Transverse colon (tissue), 4 donors: ENCODE measurements around the gene ARAP1. TPM values are rescaled to one million over a fixed set of nuclear protein-coding genes. Genes with fewer than 3 reads are reported as not detected.

ENCODE experiments used
- DNase-seq: peaks from one replicate; pipeline ENCODE4 v3.0.0-alpha.2; 2019
- H3K27ac ChIP-seq, 4 donors: fragments of 200-600 bp; sonication (generic); 2 replicates each; pipeline ENCODE4 v1.5.1; 2016 to 2018; ENCODE audit warnings: inconsistent platforms in 4 of 4
- H3K27me3 ChIP-seq: fragments of 200-600 bp; sonication (generic); 2 replicates; pipeline ENCODE4 v1.5.1; 2017; ENCODE audit warnings: inconsistent platforms
- H3K36me3 ChIP-seq, 4 donors: fragments of 200-600 bp; sonication (generic); 2 replicates each; pipeline ENCODE4 v1.5.1; 2017 to 2019; ENCODE audit warnings: inconsistent platforms in 4 of 4
- H3K4me1 ChIP-seq, 4 donors: fragments of 200-600 bp; sonication (generic); 2 replicates each; pipeline ENCODE4 v1.5.1; 2017 to 2020; ENCODE audit warnings: inconsistent platforms in 4 of 4
- H3K4me3 ChIP-seq, 4 donors: fragments of 200-600 bp; sonication (generic); 1 replicate in 1 of 4; 2 replicates in 3 of 4; pipeline versions ENCODE4 v1.5.1 to v1.6.1; 2017 to 2019; ENCODE audit warnings: inconsistent platforms in 4 of 4
- H3K9me3 ChIP-seq, 2 donors: fragments of 200-600 bp; sonication (generic); 2 replicates each; pipeline ENCODE4 v1.5.1; 2017 to 2019; ENCODE audit warnings: inconsistent platforms in 2 of 2
- CTCF ChIP-seq, 5 experiments: fragments of 200-600 bp in 3 of 5; fragments of 450-650 bp in 2 of 5; sonication (generic) in 3 of 5; IDR thresholded peaks; 1 replicate in 2 of 5; 2 replicates in 3 of 5; pipeline ENCODE4 v1.5.1; 2016 to 2017; ENCODE audit warnings: antibody characterized with exemption in 5 of 5, inconsistent platforms in 3 of 5, mild to moderate bottlenecking in 2 of 5, moderate library complexity in 1 of 5
- EP300 ChIP-seq: sonication (generic); formaldehyde crosslinking; IDR thresholded peaks from one replicate; pipeline ENCODE4 v1.6.1; 2017; ENCODE audit warnings: antibody characterized with exemption, low read depth
- POLR2A ChIP-seq: fragments of 450-650 bp; IDR thresholded peaks from one replicate; pipeline ENCODE4 v1.6.1; 2016; ENCODE audit warnings: antibody characterized with exemption, mild to moderate bottlenecking, moderate library complexity
- POLR2AphosphoS5 ChIP-seq, 3 donors: sonication (generic); formaldehyde crosslinking; IDR thresholded peaks; one replicate each; pipeline ENCODE4 v1.6.1; 2016; ENCODE audit warnings: antibody characterized with exemption in 3 of 3
- WGBS, 2 donors: methylation state at CpG; one replicate each; pipeline ENCODE4 v1.1.5; 2018; ENCODE audit warnings: low coverage in 1 of 2; 5-methylcytosine and 5-hydroxymethylcytosine counted together
- in situ Hi-C, 4 donors: fragments of 200-750 bp; cut with MboI; loops; one replicate each; pipeline versions ENCODE4 v1.15.0 to v1.15.1; 2017; ENCODE audit warnings: low sequenced_read_pairs in 3 of 4, low pct_ligation_motif_present in 1 of 4, low pct_unique_long_range_greater_than_20kb in 1 of 4
- intact Hi-C: fragments of 100-400 bp; cut with DNase I; formaldehyde crosslinking; loops from one replicate; pipeline ENCODE4 v1.15.1; 2023; ENCODE audit warnings: low total_unique reads
- total RNA-seq, 4 donors: library from RNA; depleted of rRNA; stranded (reverse); fragments of >200 nt; gene quantifications; one replicate each; pipeline ENCODE4 v1.1.0, GENCODE V29; 2016

Gene ARAP1
- total RNA-seq, 4 donors from 2014 or later: 99.4 to 233 (median 108) TPM

GRCh38 chr11:72682858-72683243 lies 69.4 kb downstream of the ARAP1 start:
- no peak overlapping the region for H3K4me3 ChIP-seq
- intact Hi-C loops (loop anchor here (5.0 kb wide), 2 partner anchors 96 to 196 kb away; no protein-coding TSS in a partner anchor), in situ Hi-C loops (no loop called here)
- TF ChIP-seq EP300: no peak
- no peak for TF ChIP-seq POLR2A
- TF ChIP-seq POLR2AphosphoS5 (IDR thresholded peaks at IDR 0.05): no peak
- TF ChIP-seq CTCF (IDR thresholded peaks at IDR 0.05): no peak
- peaks cover 0 to 5% (median 0%) of the 10 kb centered on the region in 4 donors for H3K4me1 ChIP-seq
- H3K27me3 ChIP-seq: peaks cover 28% of the 10 kb centered on the region
- 69% methylated on average over 4 of the region's 4 CpGs; no CpG with 5 or more reads in 1 of the 2 donors for WGBS, 2 donors
- no peaks in the 10 kb centered on the region for H3K9me3 ChIP-seq
- DNase-seq: no peak
- H3K36me3 ChIP-seq: no peaks in the 10 kb centered on the region
- no peak overlapping the region for H3K27ac ChIP-seq

- no peaks in the 10 kb centered on the region for H3K9me3 ChIP-seq
- TF ChIP-seq POLR2A (no peak), CTCF (IDR thresholded peaks at IDR 0.05) (no peak), EP300 (no peak), POLR2AphosphoS5 (IDR thresholded peaks at IDR 0.05) (no peak)
- H3K27me3 ChIP-seq: peaks cover 33% of the 10 kb centered on the region
- peaks cover 0 to 5% (median 0%) of the 10 kb centered on the region in 4 donors for H3K4me1 ChIP-seq
- H3K36me3 ChIP-seq: no peaks in the 10 kb centered on the region
- no peak overlapping the region for H3K4me3 ChIP-seq
- intact Hi-C loops (loop anchor here (5.0 kb wide), 2 partner anchors 95 to 195 kb away; no protein-coding TSS in a partner anchor), in situ Hi-C loops (no loop called here)
- 63% methylated on average over 5 of the region's 5 CpGs; no CpG with 5 or more reads in 1 of the 2 donors for WGBS, 2 donors
- H3K27ac ChIP-seq: no peak overlapping the region
- no peak for DNase-seq
Observed at GRCh38 chr11:72682238-72682857, 69.9 kb downstream of the ARAP1 start.

GRCh38 chr11:72681226-72682153 lies 70.7 kb downstream of the ARAP1 start:
- intact Hi-C loops: loop anchor here (5.0 kb wide), 2 partner anchors 94 to 194 kb away; no protein-coding TSS in a partner anchor

More at GRCh38 chr11:72681226-72682153, 70.7 kb downstream of the ARAP1 start:
- DNase-seq: no peak
- no peaks in the 10 kb centered on the region for H3K36me3 ChIP-seq
- no peak for TF ChIP-seq EP300
- TF ChIP-seq POLR2A: no peak
- no peak for TF ChIP-seq POLR2AphosphoS5 (IDR thresholded peaks at IDR 0.05)
- TF ChIP-seq CTCF (IDR thresholded peaks at IDR 0.05): no peak
- no peaks in the 10 kb centered on the region for H3K9me3 ChIP-seq
- no peak overlapping the region for H3K27ac ChIP-seq
- WGBS, 2 donors: 37% methylated on average over 17 of the region's 17 CpGs; no CpG with 5 or more reads in 1 of the 2 donors
- H3K4me3 ChIP-seq: no peak overlapping the region
- peaks cover 42% of the 10 kb centered on the region for H3K27me3 ChIP-seq
- in situ Hi-C loops: no loop called here
- peaks cover 0 to 5% (median 2%) of the 10 kb centered on the region in 4 donors for H3K4me1 ChIP-seq
